IMR-90 (cell line): Measurements from ENCODE around the gene SRP54. TPM values are rescaled to one million over a fixed set of nuclear protein-coding genes. Genes with fewer than 3 reads are reported as not detected.

Experiments
- ATAC-seq: fragments of 200-7000 bp; cut with Tn5 transposase; 2 replicates; pipeline ENCODE4 v1.9.1; 2020; ENCODE audit warnings: low read depth, mild to moderate bottlenecking, moderate library complexity
- BruUV-seq: library from RNA; stranded (reverse); fragments of 400-500 nt; replicated peaks from 2 replicates; lab custom pipeline; 2021; lab: Mats Ljungman, UMichigan
- CTCF ChIA-PET: fragments of 300-600 bp; formaldehyde crosslinking; extraction: SDS; loops from one replicate; lab custom pipeline; 2021; ENCODE audit warnings: antibody characterized with exemption; lab: Yijun Ruan, JAX
- POLR2A ChIA-PET: fragments of 300-600 bp; sonication (Branson Sonifier 250); formaldehyde crosslinking; loops from one replicate; lab custom pipeline; 2022; ENCODE audit warnings: antibody characterized with exemption; ENCODE audit not compliant: unreplicated experiment; lab: Charles Lee
- DNase-seq: peaks from one replicate; pipeline ENCODE4 v3.0.0; 2013
- H2AFZ ChIP-seq: replicated peaks from 2 replicates; pipeline ENCODE3; 2013; ENCODE audit warnings: low read length, mild to moderate bottlenecking; ENCODE audit not compliant: poor library complexity
- H2AK5ac ChIP-seq: 2 replicates; pipeline ENCODE4 v1.6.1; 2013; ENCODE audit warnings: low read depth, low read length, inconsistent platforms
- H2AK9ac ChIP-seq: replicated peaks from 2 replicates; pipeline ENCODE3; 2013; ENCODE audit warnings: mild to moderate bottlenecking, low read depth, low read length, moderate library complexity; ENCODE audit not compliant: poor library complexity
- H2BK120ac ChIP-seq: 2 replicates; pipeline ENCODE4 v1.6.1; 2013; ENCODE audit warnings: low read depth, low read length, inconsistent platforms
- H2BK15ac ChIP-seq: 3 replicates; pipeline ENCODE4 v1.6.1; 2013; ENCODE audit warnings: low read depth, low read length, inconsistent platforms
- H2BK20ac ChIP-seq: 2 replicates; pipeline ENCODE4 v1.6.1; 2013; ENCODE audit warnings: low read depth, mild to moderate bottlenecking, inconsistent platforms, low read length, moderate library complexity
- H2BK5ac ChIP-seq: 2 replicates; pipeline ENCODE4 v1.6.1; 2013; ENCODE audit warnings: mild to moderate bottlenecking, low read depth, low read length, inconsistent platforms; ENCODE audit not compliant: poor library complexity, severe bottlenecking
- H3K14ac ChIP-seq: replicated peaks from 2 replicates; pipeline ENCODE4 v1.6.1; 2013; ENCODE audit warnings: low read depth, low read length, inconsistent platforms
- H3K18ac ChIP-seq: 2 replicates; pipeline ENCODE4 v1.6.1; 2013; ENCODE audit warnings: low read depth, low read length, control low read depth
- H3K23ac ChIP-seq: 2 replicates; pipeline ENCODE4 v1.6.1; 2013; ENCODE audit warnings: low read depth, low read length, inconsistent platforms
- H3K27ac ChIP-seq: 2 replicates; pipeline ENCODE4 v1.5.1; 2013; ENCODE audit warnings: mild to moderate bottlenecking, control low read depth, low read length; ENCODE audit not compliant: insufficient read depth
- H3K27me3 ChIP-seq: 2 replicates; pipeline ENCODE4 v1.6.1; 2013; ENCODE audit warnings: low read length; ENCODE audit not compliant: control insufficient read depth, insufficient read depth
- H3K36me3 ChIP-seq: 2 replicates; pipeline ENCODE4 v1.6.1; 2013; ENCODE audit warnings: low read length, mixed read lengths; ENCODE audit not compliant: control insufficient read depth, insufficient read depth
- H3K4ac ChIP-seq: 2 replicates; pipeline ENCODE4 v1.6.1; 2013; ENCODE audit warnings: low read depth, low read length, inconsistent platforms
- H3K4me1 ChIP-seq: 2 replicates; pipeline ENCODE4 v1.6.1; 2013; ENCODE audit warnings: low read length, mixed read lengths; ENCODE audit not compliant: control insufficient read depth, insufficient read depth
- H3K4me2 ChIP-seq: 2 replicates; pipeline ENCODE4 v1.6.1; 2013; ENCODE audit warnings: low read depth, mild to moderate bottlenecking, control low read depth, low read length, moderate library complexity
- H3K4me3 ChIP-seq: 2 replicates; pipeline ENCODE4 v1.5.1; 2013; ENCODE audit warnings: low read depth, mild to moderate bottlenecking, control low read depth, low read length, moderate library complexity; ENCODE audit not compliant: insufficient read depth
- H3K56ac ChIP-seq: 2 replicates; pipeline ENCODE4 v1.6.1; 2013; ENCODE audit warnings: low read length, inconsistent platforms; ENCODE audit not compliant: insufficient read depth; ENCODE audit errors: extremely low read depth
- H3K79me1 ChIP-seq, 2 experiments: 2 replicates each; pipeline ENCODE4 v1.6.1; 2013; ENCODE audit warnings: low read length in 2 of 2, inconsistent platforms in 1 of 2, low read depth in 1 of 2
- H3K9ac ChIP-seq: 2 replicates; pipeline ENCODE4 v1.6.1; 2013; ENCODE audit warnings: low read depth, low read length, control low read depth
- H3K9me1 ChIP-seq: 2 replicates; pipeline ENCODE4 v1.6.1; 2013; ENCODE audit warnings: low read length, inconsistent platforms; ENCODE audit not compliant: insufficient read depth
- H3K9me3 ChIP-seq: 2 replicates; pipeline ENCODE4 v1.6.1; 2013; ENCODE audit warnings: low read length; ENCODE audit not compliant: control insufficient read depth, insufficient read depth
- H4K20me1 ChIP-seq: 2 replicates; pipeline ENCODE4 v1.6.1; 2013; ENCODE audit warnings: low read length, inconsistent platforms; ENCODE audit not compliant: insufficient read depth
- H4K5ac ChIP-seq: 2 replicates; pipeline ENCODE4 v1.6.1; 2013; ENCODE audit warnings: mild to moderate bottlenecking, low read depth, low read length, control low read depth
- H4K8ac ChIP-seq, 2 experiments: 2 replicates each; pipeline ENCODE4 v1.6.1; 2013; ENCODE audit warnings: low read depth in 2 of 2, low read length in 2 of 2, control low read depth in 1 of 2, inconsistent platforms in 1 of 2
- H4K91ac ChIP-seq: 2 replicates; pipeline ENCODE4 v1.6.1; 2013; ENCODE audit warnings: low read depth, low read length, inconsistent platforms; ENCODE audit not compliant: insufficient read depth
- NFE2L2 ChIP-seq: fragments of 150-350 bp; IDR thresholded peaks from 2 replicates; pipeline ENCODE4 v1.6.1; 2016; ENCODE audit warnings: low read depth, mild to moderate bottlenecking, low read length
- RCOR1 ChIP-seq: IDR thresholded peaks from 2 replicates; pipeline ENCODE4 v1.6.1; 2012; ENCODE audit warnings: mild to moderate bottlenecking, low read length, improper control_type of control experiment; ENCODE audit not compliant: insufficient replicate concordance
- WGBS, 2 experiments: methylation state at CpG; one replicate each; pipeline versions ENCODE4 v1.1.5 to v1.1.7; 2013; ENCODE audit warnings: missing lambda C conversion rate in 2 of 2; ENCODE audit not compliant: insufficient read length in 1 of 2; ENCODE audit errors: extremely low coverage in 2 of 2; 5-methylcytosine and 5-hydroxymethylcytosine counted together
- dilution Hi-C: fragments of 300-500 bp; cut with HindIII; formaldehyde crosslinking; loops from one replicate; pipeline ENCODE4 v1.14.3; 2018; ENCODE audit warnings: low sequenced_read_pairs; ENCODE audit not compliant: unreplicated experiment
- in situ Hi-C: fragments of 300-500 bp; cut with MboI; formaldehyde crosslinking; loops from 3 replicates; pipeline ENCODE4 v1.14.3; 2019; ENCODE audit warnings: low sequenced_read_pairs, inconsistent platforms, mixed read lengths
- intact Hi-C: fragments of 100-400 bp; cut with micrococcal nuclease; formaldehyde crosslinking; loops from 2 replicates; pipeline ENCODE4 v1.10.0; 2022
- polyA plus RNA-seq, 3 experiments: library from polyadenylated mRNA; depleted of rRNA; stranded (reverse); fragments of >200 nt; gene quantifications; 2 replicates each; pipeline ENCODE4 v1.2.3, GENCODE V29; 2012; ENCODE audit warnings: low replicate concordance in 1 of 3
- total RNA-seq: library from RNA; depleted of rRNA; stranded (reverse); fragments of >200 nt; gene quantifications from 2 replicates; pipeline ENCODE4 v1.2.3, GENCODE V29; 2012

The SRP54 gene
- total and polyA plus RNA-seq, 2 of the 4 experiments (the other 2 are of a cell fraction), result 56.2 to 63.3 TPM

GRCh38 chr14:34993426-34993825 is 10.6 kb downstream of the SRP54 start:
- no peak overlapping the region for H3K4me2 ChIP-seq
- H4K91ac ChIP-seq, result no peak overlapping the region
- no peak overlapping the region for H2AK5ac ChIP-seq
- no peak overlapping the region for H3K4me3 ChIP-seq
- intact Hi-C loops, result no loop called here
- no peak overlapping the region for H2AK9ac ChIP-seq
- no peak overlapping the region for H3K56ac ChIP-seq
- ChIA-PET CTCF (no interaction called here), POLR2A (no interaction called here)
- no peaks in the 10 kb centered on the region for H3K9me3 ChIP-seq
- no TSS peak for BruUV-seq
- peaks cover 6% of the 10 kb centered on the region for H3K9me1 ChIP-seq
- no peak overlapping the region for H4K8ac ChIP-seq
- H2AFZ ChIP-seq, result no peak overlapping the region
- 0 out of 2 replicates have a peak, but pooled peaks cover 2% of the 10 kb centered on the region for H3K4me1 ChIP-seq
- no peak overlapping the region for H2BK15ac ChIP-seq
- H3K36me3 ChIP-seq, result no peaks in the 10 kb centered on the region
- H4K5ac ChIP-seq, result no peak overlapping the region
- H3K79me1 ChIP-seq, result peaks cover 12 to 58% of the 10 kb centered on the region in 2 experiments
- in situ Hi-C loops, result no loop called here
- WGBS, 2 experiments, result no CpG with 5 or more reads among the region's 3 CpGs
- no peak overlapping the region for H3K23ac ChIP-seq
- no peak for DNase-seq
- no peak overlapping the region for H3K9ac ChIP-seq
- dilution Hi-C loops, result no loop called here
- no peak overlapping the region for H2BK5ac ChIP-seq
- peaks cover 41% of the 10 kb centered on the region for H4K20me1 ChIP-seq
- TF ChIP-seq NFE2L2 (peak; percentile 47; the same call in 1 of the 2 replicates), RCOR1 (no peak)
- no peak for ATAC-seq
- no peaks in the 10 kb centered on the region for H3K27me3 ChIP-seq
- H3K18ac ChIP-seq, result no peak overlapping the region
- H2BK20ac ChIP-seq, result no peak overlapping the region
- H3K14ac ChIP-seq, result no peak overlapping the region
- no peak overlapping the region for H3K27ac ChIP-seq
- H3K4ac ChIP-seq, result no peak overlapping the region
- no peak overlapping the region for H2BK120ac ChIP-seq
